ENCODE data around the gene RRAS2. TPM values are rescaled to one million over a fixed set of nuclear protein-coding genes. Genes with fewer than 3 reads are reported as not detected.

Gene RRAS2
- polyA plus RNA-seq, 1 of the 3 experiments (the other 2 are of a cell fraction) = 53.3 TPM

- no peak overlapping the region for H3K27ac ChIP-seq (ENCODE audit: low read depth in 2 of 2, low read length in 1 of 2)
- TF ChIP-seq EP300 (IDR thresholded peaks at IDR 0.05; ENCODE audit: borderline replicate concordance in 1 of 2, low read depth in 1 of 2, low read length in 1 of 2) = no peak
- TF ChIP-seq, protein P1, sequence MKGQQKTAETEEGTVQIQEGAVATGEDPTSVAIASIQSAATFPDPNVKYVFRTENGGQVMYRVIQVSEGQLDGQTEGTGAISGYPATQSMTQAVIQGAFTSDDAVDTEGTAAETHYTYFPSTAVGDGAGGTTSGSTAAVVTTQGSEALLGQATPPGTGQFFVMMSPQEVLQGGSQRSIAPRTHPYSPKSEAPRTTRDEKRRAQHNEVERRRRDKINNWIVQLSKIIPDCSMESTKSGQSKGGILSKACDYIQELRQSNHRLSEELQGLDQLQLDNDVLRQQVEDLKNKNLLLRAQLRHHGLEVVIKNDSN (IDR thresholded peaks at IDR 0.05; ENCODE audit: borderline replicate concordance, low read depth) = no peak
- TF ChIP-seq, protein P2, sequence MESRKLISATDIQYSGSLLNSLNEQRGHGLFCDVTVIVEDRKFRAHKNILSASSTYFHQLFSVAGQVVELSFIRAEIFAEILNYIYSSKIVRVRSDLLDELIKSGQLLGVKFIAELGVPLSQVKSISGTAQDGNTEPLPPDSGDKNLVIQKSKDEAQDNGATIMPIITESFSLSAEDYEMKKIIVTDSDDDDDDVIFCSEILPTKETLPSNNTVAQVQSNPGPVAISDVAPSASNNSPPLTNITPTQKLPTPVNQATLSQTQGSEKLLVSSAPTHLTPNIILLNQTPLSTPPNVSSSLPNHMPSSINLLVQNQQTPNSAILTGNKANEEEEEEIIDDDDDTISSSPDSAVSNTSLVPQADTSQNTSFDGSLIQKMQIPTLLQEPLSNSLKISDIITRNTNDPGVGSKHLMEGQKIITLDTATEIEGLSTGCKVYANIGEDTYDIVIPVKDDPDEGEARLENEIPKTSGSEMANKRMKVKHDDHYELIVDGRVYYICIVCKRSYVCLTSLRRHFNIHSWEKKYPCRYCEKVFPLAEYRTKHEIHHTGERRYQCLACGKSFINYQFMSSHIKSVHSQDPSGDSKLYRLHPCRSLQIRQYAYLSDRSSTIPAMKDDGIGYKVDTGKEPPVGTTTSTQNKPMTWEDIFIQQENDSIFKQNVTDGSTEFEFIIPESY (IDR thresholded peaks at IDR 0.05; ENCODE audit: borderline replicate concordance, low read depth) = no peak
- TF ChIP-seq, protein P3, sequence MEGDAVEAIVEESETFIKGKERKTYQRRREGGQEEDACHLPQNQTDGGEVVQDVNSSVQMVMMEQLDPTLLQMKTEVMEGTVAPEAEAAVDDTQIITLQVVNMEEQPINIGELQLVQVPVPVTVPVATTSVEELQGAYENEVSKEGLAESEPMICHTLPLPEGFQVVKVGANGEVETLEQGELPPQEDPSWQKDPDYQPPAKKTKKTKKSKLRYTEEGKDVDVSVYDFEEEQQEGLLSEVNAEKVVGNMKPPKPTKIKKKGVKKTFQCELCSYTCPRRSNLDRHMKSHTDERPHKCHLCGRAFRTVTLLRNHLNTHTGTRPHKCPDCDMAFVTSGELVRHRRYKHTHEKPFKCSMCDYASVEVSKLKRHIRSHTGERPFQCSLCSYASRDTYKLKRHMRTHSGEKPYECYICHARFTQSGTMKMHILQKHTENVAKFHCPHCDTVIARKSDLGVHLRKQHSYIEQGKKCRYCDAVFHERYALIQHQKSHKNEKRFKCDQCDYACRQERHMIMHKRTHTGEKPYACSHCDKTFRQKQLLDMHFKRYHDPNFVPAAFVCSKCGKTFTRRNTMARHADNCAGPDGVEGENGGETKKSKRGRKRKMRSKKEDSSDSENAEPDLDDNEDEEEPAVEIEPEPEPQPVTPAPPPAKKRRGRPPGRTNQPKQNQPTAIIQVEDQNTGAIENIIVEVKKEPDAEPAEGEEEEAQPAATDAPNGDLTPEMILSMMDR (IDR thresholded peaks at IDR 0.05) = no peak
- no peak for TF ChIP-seq TAF1 (IDR thresholded peaks at IDR 0.05; ENCODE audit: borderline replicate concordance, low read depth, low read length)
- TF ChIP-seq POLR2AphosphoS5 (IDR thresholded peaks at IDR 0.05; ENCODE audit: low read depth, low read length) = no peak
- no peak for TF ChIP-seq TCF12 (IDR thresholded peaks at IDR 0.05)
- TF ChIP-seq RFX5 (IDR thresholded peaks at IDR 0.05; ENCODE audit: low read length) = no peak
- no peak for TF ChIP-seq FOXM1 (IDR thresholded peaks at IDR 0.05; ENCODE audit: low read depth)
- no peak for TF ChIP-seq RXRA (IDR thresholded peaks at IDR 0.05; ENCODE audit: borderline replicate concordance, low read depth)
- no peak for TF ChIP-seq MXI1 (IDR thresholded peaks at IDR 0.05; ENCODE audit: low read depth, low read length)
- TF ChIP-seq, protein P4, sequence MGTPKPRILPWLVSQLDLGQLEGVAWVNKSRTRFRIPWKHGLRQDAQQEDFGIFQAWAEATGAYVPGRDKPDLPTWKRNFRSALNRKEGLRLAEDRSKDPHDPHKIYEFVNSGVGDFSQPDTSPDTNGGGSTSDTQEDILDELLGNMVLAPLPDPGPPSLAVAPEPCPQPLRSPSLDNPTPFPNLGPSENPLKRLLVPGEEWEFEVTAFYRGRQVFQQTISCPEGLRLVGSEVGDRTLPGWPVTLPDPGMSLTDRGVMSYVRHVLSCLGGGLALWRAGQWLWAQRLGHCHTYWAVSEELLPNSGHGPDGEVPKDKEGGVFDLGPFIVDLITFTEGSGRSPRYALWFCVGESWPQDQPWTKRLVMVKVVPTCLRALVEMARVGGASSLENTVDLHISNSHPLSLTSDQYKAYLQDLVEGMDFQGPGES (IDR thresholded peaks at IDR 0.05; ENCODE audit: low read depth, low read length) = no peak
- H4K20me1 ChIP-seq (ENCODE audit: insufficient read depth) = peaks cover 51% of the 10 kb centered on the region
- no peaks in the 10 kb centered on the region for H3K9me2 ChIP-seq
- WGBS (ENCODE audit: low lambda C conversion rate) = 95% methylated on average over 1 of the region's 1 CpG
- ChIA-PET POLR2A (no interaction called here), CTCF (interaction anchor here (1.6 kb wide), 1 partner anchor 11 kb away, joined by 4 read pairs; no protein-coding TSS in a partner anchor)
- DNase-seq = no peak
- H3K36me3 ChIP-seq (replicated peaks in 1 of 2; ENCODE audit: control insufficient read depth in 1 of 2, insufficient read depth in 2 of 2, low read length in 1 of 2) = peaks cover 0 to 13% of the 10 kb centered on the region in 2 experiments
- H3K4me3 ChIP-seq (ENCODE audit: low read depth in 2 of 2, low read length in 1 of 2) = no peak overlapping the region
- no peaks in the 10 kb centered on the region for H3K9me3 ChIP-seq
- H3K27me3 ChIP-seq (ENCODE audit: insufficient read depth) = no peaks in the 10 kb centered on the region
- no peaks in the 10 kb centered on the region; a peak in 1 of 4 replicates for H3K4me1 ChIP-seq (ENCODE audit: control insufficient read depth in 1 of 2, insufficient read depth in 2 of 2, low read depth in 1 of 2, low read length in 1 of 2)
- no peak overlapping the region for H3K9ac ChIP-seq
- no peak overlapping the region for H3K4me2 ChIP-seq
- no peak overlapping the region for H2AFZ ChIP-seq (ENCODE audit: low read depth)
- H3K79me2 ChIP-seq (ENCODE audit: insufficient read depth) = peaks cover 97% of the 10 kb centered on the region
- peaks cover 31% of the 10 kb centered on the region for H3F3A ChIP-seq (replicated peaks; ENCODE audit: insufficient read depth)
These were observed 23.3 kb downstream of the RRAS2 start for GRCh38 chr11:14335712-14336111.

Measured in SK-N-SH (cell line).